Heart left ventricle (tissue), 13 donors: ENCODE results near the gene DDN.

Experiments used
- CTCF ChIP-seq, 12 donors: fragments of 200-600 bp; sonication (generic) in 4 of 12; IDR thresholded peaks; one replicate each; pipeline versions ENCODE4 v1.5.0 to v1.8.0; 2018 to 2022; ENCODE audit warnings: antibody characterized with exemption in 12 of 12, mild to moderate bottlenecking in 5 of 12
- POLR2A ChIP-seq, 2 donors: fragments of 450-650 bp; IDR thresholded peaks; one replicate each; pipeline ENCODE4 v1.6.1; 2017; ENCODE audit warnings: antibody characterized with exemption in 2 of 2, mild to moderate bottlenecking in 2 of 2, moderate library complexity in 2 of 2
- donor health status: ischemic (EF 13 %, LVEDD 7.1; RV severe dilation, severe dysfunction).
- donor health status: DM: no; HTN: yes; CAD: no.
- donor health status: DM: no; HTN: no; CAD: no.
- donor health status: ischemic (EF 25% LVEDD 6.9; RV normal size, moderate dysfunction).
- donor health status: ischemic (EF 25% LVEDD 5.7; RV mildly dilated, moderate dysfunction).
- donor health status: ischemic (EF 35%, LVEDD 5.7; RV mildly dilated, moderate dysfunction).
- donor health status: nonischemic (EF 11% LVEDD 7.7; RV severe dilation, severe dysfunction).
- donor health status: DM: yes; HTN: yes; CAD: no.
- donor health status: PGD.
- donor health status: ischemic (EF 29% LVEDD 5.4; RV normal size, mild dysfunction).
- donor health status: nonischemic (EF 23%, LVEDD 6.1; RV moderate dilation, normal function).

- TF ChIP-seq CTCF (IDR thresholded peaks at IDR 0.05) (no peak), POLR2A (IDR thresholded peaks at IDR 0.05) (no peak)
Observed at GRCh38 chr12:49032276-49032675, 33.1 kb upstream of the DDN start.
